ENCODE results near the gene HIVEP3. TPM values are rescaled to one million over a fixed set of nuclear protein-coding genes. Genes with fewer than 3 reads are reported as not detected.

Gene HIVEP3
- total RNA-seq, 1 donor from 2014 or later = 1.2 TPM

- Mint-ChIP-seq H3K4me3 (no peak overlapping the region), H3K27ac (ENCODE audit: unreplicated experiment) (no peak overlapping the region), H3K27me3 (ENCODE audit: low read depth) (no peaks in the 10 kb centered on the region), H3K9me3 (no peaks in the 10 kb centered on the region), H3K36me3 (ENCODE audit: low read depth) (no peaks in the 10 kb centered on the region), H3K4me1 (peaks cover 13% of the 10 kb centered on the region)
- no peak for TF ChIP-seq CTCF (conservative IDR thresholded peaks at IDR 0.05)
- DNase-seq (ENCODE audit: low read depth, low spot score) = no peak
Observed at GRCh38 chr1:41887365-41887764, 31.4 kb downstream of the HIVEP3 start.

- H3K36me3 Mint-ChIP-seq (ENCODE audit: low read depth) = no peaks in the 10 kb centered on the region
- no peak for DNase-seq (ENCODE audit: low read depth, low spot score)
- H3K27ac Mint-ChIP-seq (ENCODE audit: unreplicated experiment) = no peak overlapping the region
- no peaks in the 10 kb centered on the region for H3K9me3 Mint-ChIP-seq
- H3K4me3 Mint-ChIP-seq = no peak overlapping the region
- TF ChIP-seq CTCF (conservative IDR thresholded peaks at IDR 0.05) = no peak
- peaks cover 25% of the 10 kb centered on the region for H3K4me1 Mint-ChIP-seq
- H3K27me3 Mint-ChIP-seq (ENCODE audit: low read depth) = no peaks in the 10 kb centered on the region
Observed at GRCh38 chr1:41884256-41885230, 34.2 kb downstream of the HIVEP3 start.

- no peak for TF ChIP-seq CTCF (conservative IDR thresholded peaks at IDR 0.05)
- H3K27ac Mint-ChIP-seq (ENCODE audit: unreplicated experiment) = no peak overlapping the region
- DNase-seq (ENCODE audit: low read depth, low spot score) = no peak
Observed at GRCh38 chr1:41883507-41883906, 35.2 kb downstream of the HIVEP3 start.

GRCh38 chr1:41882486-41882885 lies 36.2 kb downstream of the HIVEP3 start:
- no peak for TF ChIP-seq CTCF (conservative IDR thresholded peaks at IDR 0.05)
- H3K9me3 Mint-ChIP-seq = no peaks in the 10 kb centered on the region
- H3K27me3 Mint-ChIP-seq (ENCODE audit: low read depth) = no peaks in the 10 kb centered on the region
- H3K4me3 Mint-ChIP-seq = no peak overlapping the region
- DNase-seq (ENCODE audit: low read depth, low spot score) = no peak
- peaks cover 27% of the 10 kb centered on the region for H3K4me1 Mint-ChIP-seq
- no peaks in the 10 kb centered on the region for H3K36me3 Mint-ChIP-seq (ENCODE audit: low read depth)
- H3K27ac Mint-ChIP-seq (ENCODE audit: unreplicated experiment) = no peak overlapping the region

More at GRCh38 chr1:41883507-41883906, 35.2 kb downstream of the HIVEP3 start:
- Mint-ChIP-seq H3K4me1 (peaks cover 25% of the 10 kb centered on the region), H3K27me3 (ENCODE audit: low read depth) (no peaks in the 10 kb centered on the region), H3K9me3 (no peaks in the 10 kb centered on the region), H3K36me3 (ENCODE audit: low read depth) (no peaks in the 10 kb centered on the region), H3K4me3 (no peak overlapping the region)

- DNase-seq (ENCODE audit: low read depth, low spot score) = no peak
- Mint-ChIP-seq H3K9me3 (no peaks in the 10 kb centered on the region), H3K4me1 (peaks cover 31% of the 10 kb centered on the region), H3K4me3 (no peak overlapping the region), H3K27ac (ENCODE audit: unreplicated experiment) (no peak overlapping the region), H3K36me3 (ENCODE audit: low read depth) (no peaks in the 10 kb centered on the region), H3K27me3 (ENCODE audit: low read depth) (no peaks in the 10 kb centered on the region)
- TF ChIP-seq CTCF (conservative IDR thresholded peaks at IDR 0.05) = no peak
Observed at GRCh38 chr1:41882068-41882477, 36.6 kb downstream of the HIVEP3 start.

All from neural crest cell (in vitro differentiated cells).